GM18907 (cell line): ENCODE measurements around the gene PGAM1.
"Not testable (repeated sequence)": the region's sequence is repeated elsewhere in the genome, so short reads cannot be mapped to it uniquely, and the experiment has no call there.

Source experiments
- ATAC-seq: cut with Tn5 transposase; IDR thresholded peaks from one replicate; pipeline ENCODE4 v1.9.1; 2021; ENCODE audit warnings: mild to moderate bottlenecking, moderate library complexity; ENCODE audit not compliant: unreplicated experiment

PGAM1 gene

GRCh38 chr10:97425964-97426775 lies at the start of gene PGAM1:
Gene PGAM1, plus strand, starts transcription at chr10:97426191. Its CDS starts 117 bp downstream, at chr10:97426308.
- peak; percentile 86 for ATAC-seq

DNA sequence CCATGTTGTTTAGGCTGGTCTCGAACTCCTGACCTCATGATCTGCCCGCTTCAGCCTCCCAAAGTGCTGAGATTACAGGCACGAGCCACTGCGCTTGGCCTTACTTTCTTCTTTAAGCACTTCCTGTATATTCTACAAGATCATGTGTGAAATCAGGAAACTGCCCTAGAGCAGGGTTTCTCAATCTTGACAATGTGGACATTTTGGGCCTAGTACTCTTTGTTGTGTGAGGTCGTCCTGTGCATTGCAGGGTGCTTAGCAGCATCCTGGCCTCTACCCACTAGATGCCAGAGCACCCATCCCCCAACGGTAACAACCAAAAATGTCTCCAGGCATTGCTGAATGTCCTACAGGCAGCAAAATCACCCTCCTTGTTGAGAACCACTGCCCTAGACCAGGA lies 49.6 kb upstream of the PGAM1 start:
- ATAC-seq, result no peak

- no peak for ATAC-seq
These were observed 46.8 kb upstream of the PGAM1 start for GRCh38 chr10:97378933-97379921.

DNA sequence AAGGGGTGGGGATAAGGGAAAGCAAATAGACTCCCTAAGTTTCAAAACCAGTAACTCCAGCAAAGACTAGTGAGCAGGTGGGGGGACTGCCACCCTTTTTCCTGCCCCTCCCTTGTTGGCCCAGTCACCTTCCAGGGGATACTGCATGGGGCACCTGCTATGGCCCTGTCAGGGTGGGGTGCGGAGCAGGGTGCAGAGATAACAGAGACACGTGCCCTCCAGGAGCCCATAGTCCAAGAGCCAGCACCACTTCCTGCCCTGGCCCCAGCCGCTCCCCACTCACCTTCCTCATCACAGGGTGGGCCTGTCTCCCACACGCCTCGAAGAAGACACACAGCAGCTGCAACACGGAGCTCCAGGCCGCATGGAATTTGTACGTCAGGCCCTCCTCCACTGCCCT lies 45.5 kb upstream of the PGAM1 start:
- ATAC-seq, result no peak

DNA sequence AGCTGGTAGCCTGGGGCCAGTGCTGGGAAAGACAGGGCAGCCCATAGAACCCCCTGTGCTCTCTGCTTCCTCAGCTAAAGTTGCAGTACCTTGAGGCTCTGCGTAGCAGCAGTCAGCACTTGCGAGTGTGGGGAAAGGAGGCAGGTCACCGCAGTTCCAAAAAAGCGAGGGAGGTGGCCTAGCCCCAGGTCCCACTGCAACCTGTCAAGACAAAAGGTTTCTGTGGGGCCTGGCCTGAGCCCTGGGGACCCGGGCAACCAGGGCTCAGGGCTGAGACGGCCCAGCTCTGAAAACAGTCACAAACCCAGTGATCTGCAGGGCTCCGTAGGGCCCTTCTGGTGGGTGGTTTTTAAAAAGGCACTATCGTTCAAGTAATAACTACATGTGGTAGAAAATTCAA lies 44.4 kb upstream of the PGAM1 start:
- ATAC-seq, result no peak

GRCh38 chr10:97383159-97383558 lies 42.8 kb upstream of the PGAM1 start:
- ATAC-seq, result no peak

- ATAC-seq, result no peak
These were observed 41.8 kb upstream of the PGAM1 start for GRCh38 chr10:97384156-97384555.

DNA sequence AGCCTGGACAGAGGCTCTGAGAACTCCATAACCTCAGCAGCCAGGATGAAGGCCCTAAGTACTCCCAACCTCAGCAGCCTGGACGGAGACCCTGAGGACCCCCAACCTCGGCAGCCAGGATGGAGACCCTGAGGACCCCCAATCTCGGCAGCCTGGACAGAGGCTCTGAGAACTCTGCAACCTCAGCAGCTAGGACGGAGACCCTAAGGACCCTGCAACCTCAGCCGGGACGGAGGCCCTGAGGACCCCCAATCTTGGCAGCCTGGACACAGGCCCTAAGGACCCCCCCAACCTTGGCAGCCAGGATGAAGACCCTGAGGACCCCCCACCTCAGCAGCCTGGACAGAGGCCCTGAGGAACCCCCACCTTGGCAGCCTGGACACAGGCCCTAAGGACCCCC lies 41.4 kb upstream of the PGAM1 start:
- ATAC-seq, result no peak

DNA sequence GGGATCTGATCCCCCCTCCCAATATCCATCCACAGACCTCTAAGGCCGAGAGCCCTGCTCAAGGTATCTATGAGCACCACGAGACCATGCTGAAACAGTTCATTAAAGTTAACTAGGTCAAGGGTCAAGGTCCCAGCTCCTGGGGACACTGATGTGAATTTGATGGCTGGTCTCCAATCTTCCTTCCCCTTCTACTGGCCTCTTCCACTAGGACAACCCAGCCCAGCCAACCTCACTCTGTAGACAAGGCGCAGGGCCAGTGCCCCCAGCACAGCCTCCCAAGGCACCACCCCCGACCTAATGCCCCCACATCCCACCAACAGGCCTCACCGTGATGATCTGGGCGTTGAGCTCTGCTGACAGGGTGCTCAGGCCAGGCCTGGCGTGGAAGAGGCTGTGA lies 40.4 kb upstream of the PGAM1 start:
- ATAC-seq, result no peak

GRCh38 chr10:97388152-97388551 lies 37.8 kb upstream of the PGAM1 start:
- no peak for ATAC-seq

DNA sequence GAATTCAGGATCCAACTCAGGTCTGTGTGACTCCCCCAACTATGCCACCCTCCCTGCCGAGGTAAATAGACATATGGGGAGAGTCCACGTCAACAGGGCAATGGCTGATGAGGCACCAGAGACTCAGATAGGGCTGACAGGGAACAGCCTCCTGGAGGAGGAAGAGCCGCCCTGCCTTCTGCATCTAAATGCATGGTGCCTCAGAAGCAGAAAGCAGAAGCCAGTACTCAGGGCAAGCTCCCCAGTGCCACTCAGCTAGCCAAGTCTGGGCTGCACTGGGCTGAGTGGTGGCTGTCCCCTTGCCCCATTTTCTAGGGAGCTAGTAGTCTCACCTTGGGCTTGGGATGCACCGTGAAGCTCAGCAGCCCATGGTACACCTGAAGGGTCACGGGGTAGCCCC lies 35.9 kb upstream of the PGAM1 start:
- no peak for ATAC-seq

GRCh38 chr10:97393034-97393573 lies 32.9 kb upstream of the PGAM1 start:
- ATAC-seq, result no peak

- no peak for ATAC-seq
These were observed 29.9 kb upstream of the PGAM1 start for GRCh38 chr10:97396056-97396455.

GRCh38 chr10:97399843-97400545 lies 26.0 kb upstream of the PGAM1 start:
- no peak for ATAC-seq

- ATAC-seq, result peak; percentile 93
These were observed 25.1 kb upstream of the PGAM1 start, which contains the start of gene RRP12 for GRCh38 chr10:97400665-97401454. Gene RRP12, minus strand, starts transcription at chr10:97401340. Its CDS starts 109 bp downstream, at chr10:97401231.

- no peak for ATAC-seq
These were observed 24.5 kb upstream of the PGAM1 start for GRCh38 chr10:97401455-97401919.

- ATAC-seq, result no peak
These were observed 21.9 kb upstream of the PGAM1 start for GRCh38 chr10:97404044-97404443.

DNA sequence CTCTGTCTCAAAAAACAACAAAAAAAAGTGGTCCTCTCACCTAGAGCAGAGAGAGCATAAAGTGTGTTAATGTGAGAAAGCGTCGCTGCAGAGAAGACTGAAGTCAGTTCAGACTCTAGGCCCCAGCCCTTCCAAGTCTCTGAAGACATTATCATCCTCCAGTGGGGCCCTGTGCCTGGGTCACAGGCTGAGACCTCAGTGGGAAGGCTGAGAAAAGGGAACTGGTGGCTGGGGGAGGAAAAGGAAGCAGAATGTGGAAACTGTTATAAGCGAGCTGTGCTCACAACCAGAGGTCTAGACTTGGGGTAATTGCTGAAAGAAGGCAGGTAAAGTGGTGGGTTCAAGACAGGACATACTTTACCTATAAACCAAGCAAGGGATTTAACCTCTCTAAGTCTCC lies 19.9 kb upstream of the PGAM1 start:
- no peak for ATAC-seq

DNA sequence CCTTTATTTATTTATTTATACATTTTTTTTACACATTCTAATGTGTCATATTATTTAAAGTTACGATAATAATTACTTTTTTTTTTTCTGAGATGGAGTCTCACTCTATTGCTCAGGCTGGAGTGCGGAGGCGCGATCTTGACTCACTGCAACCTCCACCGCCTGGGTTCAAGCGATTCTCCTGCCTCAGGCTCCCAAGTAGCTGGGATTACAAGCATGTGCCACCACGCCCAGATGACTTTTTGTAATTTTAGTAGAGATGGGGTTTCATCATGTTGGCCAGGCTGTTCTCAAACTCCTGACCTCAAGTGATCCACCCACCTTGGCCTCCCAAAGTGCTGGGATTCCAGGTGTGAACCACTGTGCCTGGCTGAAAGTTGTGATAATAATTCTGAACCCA lies 19.5 kb upstream of the PGAM1 start:
- not testable (repeated sequence) for ATAC-seq
